Measurements from ENCODE around the gene ZBTB25. TPM values are rescaled to one million over a fixed set of nuclear protein-coding genes. Genes with fewer than 3 reads are reported as not detected.

The ZBTB25 gene
- total and polyA plus RNA-seq, 10 of the 15 experiments (the other 5 are each of a cell fraction or from before 2014, with no cell fraction given), result 4.1 to 33.9 (median 9.7) TPM

DNA sequence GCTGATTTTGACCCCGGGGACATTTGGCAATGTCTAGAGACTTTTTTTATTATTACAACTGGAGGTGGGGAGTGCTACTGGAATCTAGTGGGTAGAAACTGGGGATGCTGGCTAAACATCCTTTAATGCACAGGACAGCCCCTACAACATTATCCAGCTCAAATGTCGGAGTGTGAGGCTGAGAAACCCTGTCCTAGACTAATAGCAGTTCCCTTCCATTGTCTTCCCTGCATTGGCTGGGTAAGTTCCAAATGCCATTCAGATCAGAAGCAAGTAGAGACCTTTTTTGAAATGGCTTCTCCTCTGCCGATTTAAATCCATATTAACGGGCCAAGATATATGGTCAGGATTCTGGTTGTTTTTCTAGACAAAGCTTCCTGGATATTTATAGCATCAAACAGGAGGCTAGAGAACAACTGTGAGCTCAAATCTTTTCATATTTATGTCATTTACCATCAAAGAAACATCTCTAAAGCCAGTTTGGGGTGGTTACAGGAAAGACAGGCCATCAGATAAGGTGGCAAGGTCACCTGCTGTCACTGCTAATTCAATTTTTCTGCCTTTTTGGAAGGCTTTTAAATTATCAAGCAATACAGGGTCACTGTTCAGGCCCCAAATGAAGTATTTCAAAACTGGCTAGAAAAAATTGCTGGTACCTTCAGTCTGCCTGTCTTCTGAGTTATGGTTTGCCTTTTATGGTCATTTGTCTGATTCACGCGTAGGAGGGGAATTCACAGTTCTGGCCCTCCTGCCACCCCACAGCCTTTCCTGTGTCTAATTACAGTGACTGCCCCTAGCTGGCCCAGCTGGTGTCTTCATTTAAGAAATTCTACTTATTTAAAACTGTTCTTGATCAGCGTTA, 58.4 kb downstream of the ZBTB25 start (continued):
- TF ChIP-seq IKZF2 (IDR thresholded peaks at IDR 0.05) (no peak), CREB1 (IDR thresholded peaks at IDR 0.05; ENCODE audit: low read depth) (no peak), RUNX3 (IDR thresholded peaks at IDR 0.05; ENCODE audit: low read length) (peak; percentile 76), MTA3 (IDR thresholded peaks at IDR 0.05; ENCODE audit: borderline replicate concordance, low read length) (0 out of 2 replicates have a peak, but pooled peaks have one; percentile 25), YBX1 (IDR thresholded peaks at IDR 0.05) (no peak), ZSCAN29 (IDR thresholded peaks at IDR 0.05) (0 out of 2 replicates have a peak, but pooled peaks have one; percentile 7), SMAD5 (IDR thresholded peaks at IDR 0.05; ENCODE audit: low read depth) (peak; percentile 43; the same call in 1 of the 2 replicates), POLR2A (IDR thresholded peaks at IDR 0.05; ENCODE audit: low read depth, low read length) (peak; percentile 37; the same call in 1 of the 2 replicates), RAD51 (IDR thresholded peaks at IDR 0.05) (no peak), TCF7 (IDR thresholded peaks at IDR 0.05; ENCODE audit: borderline replicate concordance) (no peak), ZNF622 (IDR thresholded peaks at IDR 0.05) (no peak), RB1 (IDR thresholded peaks at IDR 0.05; ENCODE audit: borderline replicate concordance) (no peak), TAF1 (IDR thresholded peaks at IDR 0.05; ENCODE audit: borderline replicate concordance, low read depth, low read length) (0 out of 2 replicates have a peak, but pooled peaks have one; percentile 19)
- TF ChIP-seq, protein P1, sequence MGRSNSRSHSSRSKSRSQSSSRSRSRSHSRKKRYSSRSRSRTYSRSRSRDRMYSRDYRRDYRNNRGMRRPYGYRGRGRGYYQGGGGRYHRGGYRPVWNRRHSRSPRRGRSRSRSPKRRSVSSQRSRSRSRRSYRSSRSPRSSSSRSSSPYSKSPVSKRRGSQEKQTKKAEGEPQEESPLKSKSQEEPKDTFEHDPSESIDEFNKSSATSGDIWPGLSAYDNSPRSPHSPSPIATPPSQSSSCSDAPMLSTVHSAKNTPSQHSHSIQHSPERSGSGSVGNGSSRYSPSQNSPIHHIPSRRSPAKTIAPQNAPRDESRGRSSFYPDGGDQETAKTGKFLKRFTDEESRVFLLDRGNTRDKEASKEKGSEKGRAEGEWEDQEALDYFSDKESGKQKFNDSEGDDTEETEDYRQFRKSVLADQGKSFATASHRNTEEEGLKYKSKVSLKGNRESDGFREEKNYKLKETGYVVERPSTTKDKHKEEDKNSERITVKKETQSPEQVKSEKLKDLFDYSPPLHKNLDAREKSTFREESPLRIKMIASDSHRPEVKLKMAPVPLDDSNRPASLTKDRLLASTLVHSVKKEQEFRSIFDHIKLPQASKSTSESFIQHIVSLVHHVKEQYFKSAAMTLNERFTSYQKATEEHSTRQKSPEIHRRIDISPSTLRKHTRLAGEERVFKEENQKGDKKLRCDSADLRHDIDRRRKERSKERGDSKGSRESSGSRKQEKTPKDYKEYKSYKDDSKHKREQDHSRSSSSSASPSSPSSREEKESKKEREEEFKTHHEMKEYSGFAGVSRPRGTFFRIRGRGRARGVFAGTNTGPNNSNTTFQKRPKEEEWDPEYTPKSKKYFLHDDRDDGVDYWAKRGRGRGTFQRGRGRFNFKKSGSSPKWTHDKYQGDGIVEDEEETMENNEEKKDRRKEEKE (IDR thresholded peaks at IDR 0.05), result no peak
- TF ChIP-seq, protein P2, sequence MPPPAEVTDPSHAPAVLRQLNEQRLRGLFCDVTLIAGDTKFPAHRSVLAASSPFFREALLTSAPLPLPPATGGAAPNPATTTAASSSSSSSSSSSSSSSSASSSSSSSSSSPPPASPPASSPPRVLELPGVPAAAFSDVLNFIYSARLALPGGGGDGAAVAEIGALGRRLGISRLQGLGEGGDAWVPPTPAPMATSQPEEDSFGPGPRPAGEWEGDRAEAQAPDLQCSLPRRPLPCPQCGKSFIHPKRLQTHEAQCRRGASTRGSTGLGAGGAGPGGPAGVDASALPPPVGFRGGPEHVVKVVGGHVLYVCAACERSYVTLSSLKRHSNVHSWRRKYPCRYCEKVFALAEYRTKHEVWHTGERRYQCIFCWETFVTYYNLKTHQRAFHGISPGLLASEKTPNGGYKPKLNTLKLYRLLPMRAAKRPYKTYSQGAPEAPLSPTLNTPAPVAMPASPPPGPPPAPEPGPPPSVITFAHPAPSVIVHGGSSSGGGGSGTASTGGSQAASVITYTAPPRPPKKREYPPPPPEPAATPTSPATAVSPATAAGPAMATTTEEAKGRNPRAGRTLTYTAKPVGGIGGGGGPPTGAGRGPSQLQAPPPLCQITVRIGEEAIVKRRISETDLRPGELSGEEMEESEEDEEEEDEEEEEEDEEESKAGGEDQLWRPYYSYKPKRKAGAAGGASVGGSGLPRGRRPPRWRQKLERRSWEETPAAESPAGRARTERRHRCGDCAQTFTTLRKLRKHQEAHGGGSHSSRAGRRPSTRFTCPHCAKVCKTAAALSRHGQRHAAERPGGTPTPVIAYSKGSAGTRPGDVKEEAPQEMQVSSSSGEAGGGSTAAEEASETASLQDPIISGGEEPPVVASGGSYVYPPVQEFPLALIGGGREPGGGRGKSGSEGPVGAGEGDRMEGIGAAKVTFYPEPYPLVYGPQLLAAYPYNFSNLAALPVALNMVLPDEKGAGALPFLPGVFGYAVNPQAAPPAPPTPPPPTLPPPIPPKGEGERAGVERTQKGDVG (CRISPR knock-in tag; IDR thresholded peaks at IDR 0.05), result 0 out of 2 replicates have a peak, but pooled peaks have one; percentile 27
- TF ChIP-seq, protein P3, sequence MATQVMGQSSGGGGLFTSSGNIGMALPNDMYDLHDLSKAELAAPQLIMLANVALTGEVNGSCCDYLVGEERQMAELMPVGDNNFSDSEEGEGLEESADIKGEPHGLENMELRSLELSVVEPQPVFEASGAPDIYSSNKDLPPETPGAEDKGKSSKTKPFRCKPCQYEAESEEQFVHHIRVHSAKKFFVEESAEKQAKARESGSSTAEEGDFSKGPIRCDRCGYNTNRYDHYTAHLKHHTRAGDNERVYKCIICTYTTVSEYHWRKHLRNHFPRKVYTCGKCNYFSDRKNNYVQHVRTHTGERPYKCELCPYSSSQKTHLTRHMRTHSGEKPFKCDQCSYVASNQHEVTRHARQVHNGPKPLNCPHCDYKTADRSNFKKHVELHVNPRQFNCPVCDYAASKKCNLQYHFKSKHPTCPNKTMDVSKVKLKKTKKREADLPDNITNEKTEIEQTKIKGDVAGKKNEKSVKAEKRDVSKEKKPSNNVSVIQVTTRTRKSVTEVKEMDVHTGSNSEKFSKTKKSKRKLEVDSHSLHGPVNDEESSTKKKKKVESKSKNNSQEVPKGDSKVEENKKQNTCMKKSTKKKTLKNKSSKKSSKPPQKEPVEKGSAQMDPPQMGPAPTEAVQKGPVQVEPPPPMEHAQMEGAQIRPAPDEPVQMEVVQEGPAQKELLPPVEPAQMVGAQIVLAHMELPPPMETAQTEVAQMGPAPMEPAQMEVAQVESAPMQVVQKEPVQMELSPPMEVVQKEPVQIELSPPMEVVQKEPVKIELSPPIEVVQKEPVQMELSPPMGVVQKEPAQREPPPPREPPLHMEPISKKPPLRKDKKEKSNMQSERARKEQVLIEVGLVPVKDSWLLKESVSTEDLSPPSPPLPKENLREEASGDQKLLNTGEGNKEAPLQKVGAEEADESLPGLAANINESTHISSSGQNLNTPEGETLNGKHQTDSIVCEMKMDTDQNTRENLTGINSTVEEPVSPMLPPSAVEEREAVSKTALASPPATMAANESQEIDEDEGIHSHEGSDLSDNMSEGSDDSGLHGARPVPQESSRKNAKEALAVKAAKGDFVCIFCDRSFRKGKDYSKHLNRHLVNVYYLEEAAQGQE (IDR thresholded peaks at IDR 0.05; ENCODE audit: low read depth, low read length), result no peak
- TF ChIP-seq, protein P4, sequence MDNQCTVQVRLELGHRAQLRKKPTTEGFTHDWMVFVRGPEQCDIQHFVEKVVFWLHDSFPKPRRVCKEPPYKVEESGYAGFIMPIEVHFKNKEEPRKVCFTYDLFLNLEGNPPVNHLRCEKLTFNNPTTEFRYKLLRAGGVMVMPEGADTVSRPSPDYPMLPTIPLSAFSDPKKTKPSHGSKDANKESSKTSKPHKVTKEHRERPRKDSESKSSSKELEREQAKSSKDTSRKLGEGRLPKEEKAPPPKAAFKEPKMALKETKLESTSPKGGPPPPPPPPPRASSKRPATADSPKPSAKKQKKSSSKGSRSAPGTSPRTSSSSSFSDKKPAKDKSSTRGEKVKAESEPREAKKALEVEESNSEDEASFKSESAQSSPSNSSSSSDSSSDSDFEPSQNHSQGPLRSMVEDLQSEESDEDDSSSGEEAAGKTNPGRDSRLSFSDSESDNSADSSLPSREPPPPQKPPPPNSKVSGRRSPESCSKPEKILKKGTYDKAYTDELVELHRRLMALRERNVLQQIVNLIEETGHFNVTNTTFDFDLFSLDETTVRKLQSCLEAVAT (IDR thresholded peaks at IDR 0.05), result no peak
- TF ChIP-seq, protein P5, sequence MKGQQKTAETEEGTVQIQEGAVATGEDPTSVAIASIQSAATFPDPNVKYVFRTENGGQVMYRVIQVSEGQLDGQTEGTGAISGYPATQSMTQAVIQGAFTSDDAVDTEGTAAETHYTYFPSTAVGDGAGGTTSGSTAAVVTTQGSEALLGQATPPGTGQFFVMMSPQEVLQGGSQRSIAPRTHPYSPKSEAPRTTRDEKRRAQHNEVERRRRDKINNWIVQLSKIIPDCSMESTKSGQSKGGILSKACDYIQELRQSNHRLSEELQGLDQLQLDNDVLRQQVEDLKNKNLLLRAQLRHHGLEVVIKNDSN (IDR thresholded peaks at IDR 0.05; ENCODE audit: borderline replicate concordance, extremely low read length, insufficient read depth, low read depth, low read length), result no peak

All from GM12878 (cell line).